Right kidney (tissue), 1 donor: ENCODE results near the gene BBLN.

Source experiments
- DNase-seq: peaks from one replicate; pipeline ENCODE4 v3.0.0-alpha.2; 2016

The BBLN gene

DNA sequence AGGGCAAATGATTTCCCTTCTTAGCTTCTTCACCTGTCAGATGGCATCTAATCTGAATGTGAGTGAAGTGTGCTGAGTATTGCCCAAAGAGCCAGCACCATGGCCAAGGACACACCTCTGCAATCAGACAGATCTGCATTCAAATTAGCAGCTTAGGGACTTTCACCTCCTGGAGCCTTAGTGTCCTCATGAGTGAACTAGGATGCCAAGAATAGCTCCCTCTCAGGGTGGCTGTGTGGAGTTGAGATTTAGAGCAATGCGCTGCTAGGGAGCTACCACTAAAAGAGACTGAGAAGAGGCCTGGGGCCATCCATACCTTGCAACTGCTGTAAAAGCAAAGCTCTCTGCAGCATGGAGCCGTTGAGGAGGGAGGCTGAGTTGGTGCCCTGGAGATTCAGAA lies 29.9 kb downstream of the BBLN start:
- no peak for DNase-seq

GRCh38 chr9:128190516-128191405 lies 30.7 kb downstream of the BBLN start:
- DNase-seq: peak; percentile 65

- DNase-seq: peak; percentile 95
Measured at GRCh38 chr9:128191406-128192046, 31.5 kb downstream of the BBLN start, which contains the start of gene CIZ1. Gene CIZ1, minus strand, starts transcription at chr9:128191572. Its CDS starts 715 bp downstream, at chr9:128190857.

GRCh38 chr9:128192601-128193371 lies 32.7 kb downstream of the BBLN start:
- DNase-seq: peak; percentile 87

- no peak for DNase-seq
Measured at GRCh38 chr9:128193469-128194096, 33.5 kb downstream of the BBLN start.

DNA sequence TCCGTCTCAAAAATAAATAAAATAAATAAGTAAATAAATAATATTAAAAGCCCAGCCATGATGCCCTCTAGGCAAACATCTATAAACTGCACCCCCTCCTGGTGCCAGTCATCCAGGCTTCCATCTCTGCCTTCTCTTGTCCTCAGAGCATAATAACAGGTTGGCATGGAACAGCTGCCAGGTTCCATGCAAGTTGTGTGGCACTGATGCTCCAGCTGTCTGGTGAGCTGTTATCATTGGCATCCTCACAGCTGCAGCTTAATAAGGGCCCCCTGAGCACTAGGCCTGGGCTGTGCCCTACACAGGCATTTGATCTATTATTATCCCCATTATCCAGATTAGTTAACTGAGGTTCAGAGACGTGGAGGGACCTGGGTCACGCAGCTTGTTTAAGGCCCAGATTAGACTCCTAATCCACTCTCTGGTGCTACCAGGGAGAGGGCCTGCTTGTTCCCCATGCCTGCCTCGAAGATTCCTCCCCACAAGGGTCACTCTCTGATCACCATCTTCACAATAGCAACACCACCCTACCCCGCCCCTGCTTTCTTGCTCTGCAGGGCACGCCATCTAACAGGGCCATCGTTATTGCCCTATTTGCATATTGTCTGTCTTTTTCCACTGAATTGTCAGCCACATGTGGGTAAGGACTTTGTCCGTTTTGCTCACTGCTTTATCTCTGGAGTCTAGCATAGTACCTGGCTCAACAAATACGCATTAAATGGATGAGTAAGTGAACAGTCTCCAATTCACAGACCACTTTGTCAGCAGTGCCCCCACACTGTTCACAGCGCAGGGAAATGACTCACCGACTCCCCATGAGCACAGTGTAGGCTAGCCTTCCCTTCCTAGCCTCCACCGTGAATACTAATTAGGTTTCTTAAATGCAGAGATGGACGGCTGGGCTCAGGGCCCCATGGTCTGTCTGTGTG lies 41.6 kb downstream of the BBLN start:
- no peak for DNase-seq

- no peak for DNase-seq
Measured at GRCh38 chr9:128202648-128203023, 42.6 kb downstream of the BBLN start.

GRCh38 chr9:128203024-128203706 lies 43.1 kb downstream of the BBLN start, which contains the start of gene DNM1:
Gene DNM1, plus strand, starts transcription at chr9:128203379. Its CDS starts 92 bp downstream, at chr9:128203471.
- peak; percentile 89 for DNase-seq

DNA sequence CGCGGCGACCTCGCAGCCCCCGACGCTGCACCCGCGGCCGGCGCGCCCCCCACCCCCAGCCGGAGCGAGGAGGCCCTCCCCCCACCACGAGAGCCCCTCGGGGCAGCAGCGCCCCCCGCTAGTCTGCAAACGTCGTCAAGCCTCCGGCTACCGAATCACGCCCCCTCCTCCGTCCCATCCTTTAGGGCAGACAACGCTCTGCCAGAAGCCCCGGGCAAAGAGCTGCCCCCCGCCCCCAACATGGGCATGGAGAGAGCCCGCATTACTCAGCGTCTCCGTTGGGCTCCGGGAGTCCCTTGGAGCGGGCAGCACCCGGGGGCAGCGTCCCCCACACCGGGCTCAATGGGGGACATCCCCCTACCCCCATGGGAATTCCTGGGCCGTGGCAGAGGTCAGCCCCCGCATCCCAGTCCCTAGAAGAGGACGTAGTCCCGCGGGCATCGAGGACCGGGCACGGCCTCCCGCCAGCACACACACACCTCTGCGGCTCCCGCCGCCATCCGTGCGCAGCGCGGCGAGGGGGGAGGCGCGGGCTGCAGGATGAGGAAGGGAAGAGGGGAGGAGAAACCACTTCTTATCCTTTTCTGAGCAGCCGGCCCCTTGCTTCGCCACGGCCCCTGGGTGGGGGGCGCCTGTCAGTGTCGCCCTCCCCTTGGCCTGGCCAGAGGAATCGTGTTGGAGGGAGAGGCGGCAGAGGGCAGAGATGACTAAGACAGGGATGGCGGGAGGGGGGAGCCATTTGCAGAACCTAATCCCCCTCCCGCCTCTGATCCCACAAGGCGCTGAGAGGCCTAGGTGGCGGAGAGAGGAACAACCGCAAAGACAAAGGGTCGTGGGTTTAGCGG lies 43.9 kb downstream of the BBLN start:
- peak; percentile 90 for DNase-seq

GRCh38 chr9:128204858-128205257 lies 44.8 kb downstream of the BBLN start:
- DNase-seq: no peak

DNA sequence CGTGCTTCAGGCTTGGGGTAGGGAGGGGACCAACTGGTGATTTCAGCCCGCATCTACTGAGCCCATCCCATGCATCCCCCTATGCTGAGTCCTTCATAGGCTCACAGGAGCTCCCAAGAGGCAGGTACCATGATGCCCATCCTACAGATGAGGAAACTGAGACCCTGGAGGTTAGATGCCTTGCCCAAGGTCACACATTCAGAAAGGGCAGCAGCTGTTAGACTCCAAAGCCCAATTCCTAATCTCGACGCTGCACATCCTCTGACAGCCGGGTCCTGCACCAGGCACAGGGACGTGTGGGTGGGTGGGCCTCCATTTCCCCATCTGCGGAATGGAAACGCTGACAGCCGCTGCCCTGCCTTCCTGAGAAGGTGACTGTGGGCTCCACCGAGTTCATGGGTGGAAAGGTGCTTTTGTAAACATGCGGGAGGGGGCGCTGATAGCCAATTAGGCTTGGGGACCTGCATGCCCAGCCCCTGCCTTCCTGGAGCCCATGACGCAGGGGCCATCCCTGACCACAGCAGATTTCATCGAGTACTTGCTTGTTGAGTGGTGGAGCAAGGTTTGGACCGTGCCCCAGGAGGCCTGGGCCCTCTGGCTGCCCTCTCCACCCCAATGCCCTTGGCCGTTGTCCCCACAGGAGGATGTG lies 45.4 kb downstream of the BBLN start:
- no peak for DNase-seq

DNA sequence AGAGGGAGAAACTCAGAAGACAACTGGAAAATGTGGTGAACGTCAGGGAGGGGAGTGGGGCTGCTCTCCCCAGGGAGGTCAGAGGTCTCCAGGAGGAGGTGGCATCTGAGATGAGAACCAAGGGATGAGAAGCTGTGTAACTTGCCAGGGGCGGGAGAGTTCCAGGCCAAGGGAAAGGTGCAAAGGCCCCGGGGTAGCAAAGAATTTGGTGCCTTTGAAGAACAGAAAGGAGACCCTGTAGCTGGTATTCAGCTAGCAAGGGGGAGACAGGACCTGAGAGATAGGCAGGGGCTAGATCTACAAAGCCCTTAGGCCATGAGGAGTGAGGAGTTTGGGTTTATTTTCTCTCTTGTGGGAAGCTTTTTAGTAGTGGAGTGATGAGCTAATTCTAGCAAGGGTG lies 46.4 kb downstream of the BBLN start:
- no peak for DNase-seq

GRCh38 chr9:128206916-128207910 lies 47.1 kb downstream of the BBLN start:
- DNase-seq: no peak

DNA sequence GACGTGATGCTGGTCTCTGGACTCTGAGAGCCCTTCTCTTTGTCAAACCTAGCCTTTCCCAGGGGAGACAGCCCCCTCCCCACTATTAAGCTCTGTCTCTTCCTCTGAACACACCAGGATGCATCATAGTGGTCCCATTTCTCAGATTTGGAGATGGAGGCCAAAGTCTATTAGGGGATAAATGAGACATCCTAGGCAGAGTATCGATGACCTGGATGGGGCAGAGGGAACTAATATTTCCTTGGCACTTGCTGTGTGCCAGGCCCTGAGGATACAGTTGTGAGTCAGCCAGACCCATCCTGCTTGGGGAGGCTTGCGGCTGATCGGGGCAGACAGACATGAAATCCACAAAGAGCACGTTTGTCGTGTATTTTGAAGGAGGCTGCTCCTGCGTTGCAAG lies 48.3 kb downstream of the BBLN start:
- DNase-seq: no peak

- no peak for DNase-seq
Measured at GRCh38 chr9:128208946-128209669, 49.0 kb downstream of the BBLN start.

- peak; percentile 39 for DNase-seq
Measured at GRCh38 chr9:128211186-128211980, 51.3 kb downstream of the BBLN start.
